Left lung (tissue), 10 donors: ENCODE data around the gene HOXB1. TPM values are rescaled to one million over a fixed set of nuclear protein-coding genes. Genes with fewer than 3 reads are reported as not detected.
A peak's percentile ranks its signal among the peaks of the same experiment; 100 is the strongest.

Experiments
- ATAC-seq: fragments of 200-7000 bp; cut with Tn5 transposase; one replicate; pipeline ENCODE4 v1.9.1; 2020; ENCODE audit warnings: moderate library complexity
- DNase-seq, 4 donors: peaks; one replicate each; pipeline ENCODE4 v3.0.0-alpha.2; 2013 to 2020
- H3K27ac ChIP-seq, 2 donors: fragments of 200-600 bp; sonication (generic) in 1 of 2; one replicate each; pipeline versions ENCODE4 v1.5.0 to v1.8.0; 2020 to 2021
- H3K27me3 ChIP-seq, 2 donors: fragments of 200-600 bp; sonication (generic) in 1 of 2; one replicate each; pipeline versions ENCODE4 v1.5.0 to v1.8.0; 2020 to 2021
- H3K36me3 ChIP-seq, 2 donors: fragments of 200-600 bp; sonication (generic) in 1 of 2; one replicate each; pipeline versions ENCODE4 v1.5.0 to v1.8.0; 2020 to 2021
- H3K4me1 ChIP-seq, 2 donors: fragments of 200-600 bp; one replicate each; pipeline ENCODE4 v1.8.0; 2021
- H3K4me3 ChIP-seq, 2 donors: fragments of 200-600 bp; sonication (generic) in 1 of 2; one replicate each; pipeline versions ENCODE4 v1.5.0 to v1.8.0; 2020 to 2021; ENCODE audit warnings: mild to moderate bottlenecking in 1 of 2
- H3K9me3 ChIP-seq, 2 donors: fragments of 200-600 bp; sonication (generic) in 1 of 2; one replicate each; pipeline versions ENCODE4 v1.5.0 to v1.8.0; 2020 to 2021
- intact Hi-C, 2 donors: fragments of 100-400 bp; cut with DNase I; formaldehyde crosslinking; loops; one replicate each; pipeline versions ENCODE4 v1.11.2 to v1.14.2; 2022
- polyA plus RNA-seq, 6 donors: library from polyadenylated mRNA; unstranded; fragments of 120-200 nt; gene quantifications; one replicate each; pipeline ENCODE4 v1.2.1, GENCODE V29; 2013; ENCODE audit not compliant: insufficient read length in 6 of 6
- total RNA-seq, 2 donors: library from RNA; stranded (reverse); fragmentation: NEBNext Ultra II Directional; extraction: Animal tissue kit (Norgen Biotek cat#: 25700); gene quantifications; one replicate each; pipeline ENCODE4 v1.2.1, GENCODE V29; 2021
- TF ChIP-seq, protein P1 (sequence below), 2 donors: fragments of 200-600 bp; sonication (generic) in 1 of 2; IDR thresholded peaks; one replicate each; pipeline versions ENCODE4 v1.5.0 to v1.8.0; 2021; ENCODE audit warnings: antibody characterized with exemption in 2 of 2
- donor health status: DM: no; HTN: yes; CAD: no.
- donor health status: DM: no; HTN: no; CAD: no.

The HOXB1 gene
- total and polyA plus RNA-seq, 8 donors: 0.09 to 0.39 (median 0.10) TPM; not detected in 3

DNA sequence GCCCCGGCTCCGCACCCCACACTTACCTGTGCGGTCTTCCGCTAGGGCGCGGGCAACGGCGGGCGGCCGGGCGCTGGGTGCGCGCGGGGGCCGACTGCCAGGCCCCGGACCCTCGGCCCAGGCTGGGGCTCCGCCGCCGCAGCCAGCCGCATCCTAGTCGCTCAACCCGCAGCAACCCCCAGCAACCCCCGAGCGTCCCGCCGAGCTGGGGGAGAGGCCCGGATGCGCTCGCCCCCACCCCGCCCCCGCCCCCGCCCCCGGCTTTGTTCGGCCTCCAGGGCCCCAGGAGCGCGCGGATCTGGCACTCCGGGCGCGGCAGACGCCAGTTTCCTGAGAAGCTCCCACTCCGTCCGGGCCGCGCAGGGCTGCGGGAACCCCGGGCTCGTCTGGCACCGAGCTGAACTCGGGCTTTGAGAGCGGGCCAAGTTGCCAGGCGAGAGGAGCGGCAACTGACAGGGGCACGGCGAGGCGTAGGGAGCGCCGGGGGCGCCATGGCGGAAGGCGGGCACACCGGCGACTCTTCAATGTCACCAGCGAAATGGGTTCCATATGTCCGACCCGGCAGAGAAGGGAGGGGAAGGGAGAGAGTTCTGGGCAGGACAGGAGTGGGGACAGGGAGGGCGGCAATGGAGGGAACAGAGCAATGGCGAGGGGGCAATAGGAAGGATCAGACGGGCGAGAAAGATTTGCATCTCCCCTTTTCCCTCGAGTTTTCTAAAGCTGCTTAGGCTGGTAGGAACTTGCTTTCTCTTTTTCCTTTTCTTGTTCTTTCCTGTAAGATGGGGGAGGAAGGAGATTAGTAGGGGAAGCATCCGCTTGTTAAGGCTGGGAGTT lies 33.6 kb upstream of the HOXB1 start:
- Histone ChIP-seq H3K9me3 (no peaks in the 10 kb centered on the region), H3K27me3 (peaks cover 33 to 90% of the 10 kb centered on the region in 2 donors), H3K4me1 (peaks cover 3 to 19% of the 10 kb centered on the region in 2 donors), H3K4me3 (no peak overlapping the region), H3K27ac (peak overlapping the region in 1 of 2 donors; percentile 67), H3K36me3 (no peaks in the 10 kb centered on the region)
- intact Hi-C loops: no loop called here
- ATAC-seq (no peak), DNase-seq (no peak)
- TF ChIP-seq, protein P1, sequence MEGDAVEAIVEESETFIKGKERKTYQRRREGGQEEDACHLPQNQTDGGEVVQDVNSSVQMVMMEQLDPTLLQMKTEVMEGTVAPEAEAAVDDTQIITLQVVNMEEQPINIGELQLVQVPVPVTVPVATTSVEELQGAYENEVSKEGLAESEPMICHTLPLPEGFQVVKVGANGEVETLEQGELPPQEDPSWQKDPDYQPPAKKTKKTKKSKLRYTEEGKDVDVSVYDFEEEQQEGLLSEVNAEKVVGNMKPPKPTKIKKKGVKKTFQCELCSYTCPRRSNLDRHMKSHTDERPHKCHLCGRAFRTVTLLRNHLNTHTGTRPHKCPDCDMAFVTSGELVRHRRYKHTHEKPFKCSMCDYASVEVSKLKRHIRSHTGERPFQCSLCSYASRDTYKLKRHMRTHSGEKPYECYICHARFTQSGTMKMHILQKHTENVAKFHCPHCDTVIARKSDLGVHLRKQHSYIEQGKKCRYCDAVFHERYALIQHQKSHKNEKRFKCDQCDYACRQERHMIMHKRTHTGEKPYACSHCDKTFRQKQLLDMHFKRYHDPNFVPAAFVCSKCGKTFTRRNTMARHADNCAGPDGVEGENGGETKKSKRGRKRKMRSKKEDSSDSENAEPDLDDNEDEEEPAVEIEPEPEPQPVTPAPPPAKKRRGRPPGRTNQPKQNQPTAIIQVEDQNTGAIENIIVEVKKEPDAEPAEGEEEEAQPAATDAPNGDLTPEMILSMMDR (IDR thresholded peaks at IDR 0.05): no peak

DNA sequence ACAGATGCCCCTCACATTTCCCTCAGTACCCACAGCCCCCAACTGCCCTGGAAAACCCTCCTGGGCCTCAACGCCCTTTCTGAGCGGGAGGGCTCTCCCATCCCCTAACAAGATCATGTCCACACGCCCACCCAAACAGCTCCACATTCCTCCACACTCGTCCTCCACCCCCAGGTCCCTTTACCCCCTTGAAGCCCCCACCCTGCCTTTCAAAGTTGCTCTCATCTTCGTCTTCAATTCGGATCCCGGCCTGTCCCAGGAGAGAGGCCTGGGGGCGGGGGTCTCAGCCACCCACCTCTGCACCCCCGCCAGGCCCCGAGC lies 33.0 kb upstream of the HOXB1 start:
- H3K9me3 ChIP-seq: no peaks in the 10 kb centered on the region
- peak overlapping the region in 1 of 2 donors; percentile 67 for H3K27ac ChIP-seq
- H3K4me1 ChIP-seq: peaks cover 3 to 17% of the 10 kb centered on the region in 2 donors
- peaks cover 30 to 90% of the 10 kb centered on the region in 2 donors for H3K27me3 ChIP-seq
- TF ChIP-seq, protein P1 (IDR thresholded peaks at IDR 0.05): no peak
- no peaks in the 10 kb centered on the region for H3K36me3 ChIP-seq
- intact Hi-C loops: no loop called here
- ATAC-seq: no peak
- DNase-seq: no peak
- H3K4me3 ChIP-seq: no peak overlapping the region

DNA sequence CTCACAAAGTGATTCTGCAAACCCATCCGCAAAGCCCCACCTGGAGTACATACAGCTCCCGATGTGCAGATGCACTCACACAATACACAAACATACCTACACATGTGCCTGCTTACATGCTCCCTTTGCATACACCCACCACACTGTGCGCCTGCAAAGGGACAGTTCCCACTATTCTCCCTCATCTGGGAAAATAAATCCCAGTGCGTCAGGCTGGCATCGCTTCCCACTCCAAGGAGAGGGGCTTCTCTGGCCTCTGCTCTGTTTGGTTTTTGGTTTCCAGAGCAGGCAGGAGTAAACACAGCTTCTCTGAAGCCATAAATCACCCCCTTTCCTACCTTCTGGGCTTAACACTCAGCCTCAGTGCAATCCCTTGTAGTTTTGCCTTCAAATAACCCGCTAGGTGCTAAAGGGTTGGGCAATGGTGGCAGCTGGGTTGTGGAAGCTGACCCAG lies 32.6 kb upstream of the HOXB1 start:
- TF ChIP-seq, protein P1 (IDR thresholded peaks at IDR 0.05): no peak
- peaks cover 26 to 90% of the 10 kb centered on the region in 2 donors for H3K27me3 ChIP-seq
- ATAC-seq (no peak), DNase-seq (no peak)
- H3K36me3 ChIP-seq: no peaks in the 10 kb centered on the region
- no peaks in the 10 kb centered on the region for H3K9me3 ChIP-seq
- no peak overlapping the region for H3K4me3 ChIP-seq
- intact Hi-C loops: no loop called here
- peak overlapping the region in 1 of 2 donors; percentile 67 for H3K27ac ChIP-seq
- peaks cover 3 to 13% of the 10 kb centered on the region in 2 donors for H3K4me1 ChIP-seq

DNA sequence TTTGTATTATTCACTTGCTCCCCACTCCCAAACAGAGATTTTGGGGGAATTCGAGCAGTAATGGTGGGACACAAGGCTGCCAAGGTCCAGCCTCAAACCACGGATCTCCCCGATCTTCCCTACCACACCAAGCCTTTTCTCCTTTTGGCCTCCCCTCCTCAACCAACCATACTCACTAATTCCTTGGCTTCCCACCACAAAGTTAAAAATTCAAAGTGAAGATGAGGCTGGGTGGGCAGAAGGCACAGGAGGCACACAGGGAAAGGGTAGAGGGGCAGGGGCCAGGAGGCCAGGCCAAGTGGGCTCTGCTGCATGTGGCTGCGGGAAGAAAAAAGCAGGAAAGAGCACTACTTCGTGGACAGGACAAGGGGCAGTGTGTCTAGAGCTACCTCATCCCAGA lies 32.1 kb upstream of the HOXB1 start:
- H3K4me3 ChIP-seq: no peak overlapping the region
- H3K27me3 ChIP-seq: peaks cover 21 to 90% of the 10 kb centered on the region in 2 donors
- ATAC-seq: no peak
- TF ChIP-seq, protein P1 (IDR thresholded peaks at IDR 0.05): no peak
- peak overlapping the region in 1 of 2 donors; percentile 67 for H3K27ac ChIP-seq
- H3K4me1 ChIP-seq: peaks cover 3 to 10% of the 10 kb centered on the region in 2 donors
- H3K9me3 ChIP-seq: no peaks in the 10 kb centered on the region
- DNase-seq: no peak
- intact Hi-C loops: no loop called here
- no peaks in the 10 kb centered on the region for H3K36me3 ChIP-seq
